SK-N-SH treated with all-trans-retinoic acid at 6 μM for 48 hours (cell line): ENCODE measurements around the gene APOL3.

Source experiments
- BACH2 ChIP-seq: fragments of 250-450 bp; sonication (Bioruptor Pico); IDR thresholded peaks from 2 replicates; pipeline ENCODE4 v1.9.0; 2021; ENCODE audit warnings: mild to moderate bottlenecking, borderline replicate concordance
- ISL1 ChIP-seq: fragments of 250-450 bp; sonication (Bioruptor Pico); IDR thresholded peaks from 2 replicates; pipeline ENCODE4 v2.1.2; 2022; ENCODE audit warnings: mild to moderate bottlenecking, moderate library complexity
- RARB ChIP-seq: fragments of 250-450 bp; sonication (Bioruptor Pico); IDR thresholded peaks from 2 replicates; pipeline ENCODE4 v1.8.0; 2021; ENCODE audit warnings: mild to moderate bottlenecking, moderate library complexity
- SNAI2 ChIP-seq: fragments of 250-450 bp; sonication (Bioruptor Pico); IDR thresholded peaks from 2 replicates; pipeline ENCODE4 v1.5.0; 2020; ENCODE audit warnings: mild to moderate bottlenecking, moderate library complexity
- TCF4 ChIP-seq: fragments of 250-450 bp; sonication (Bioruptor Pico); IDR thresholded peaks from 2 replicates; pipeline ENCODE4 v1.8.0; 2021; ENCODE audit warnings: mild to moderate bottlenecking, moderate library complexity, borderline replicate concordance
- ZC3H10 ChIP-seq: fragments of 250-450 bp; sonication (Bioruptor Pico); IDR thresholded peaks from 2 replicates; pipeline ENCODE4 v1.5.1; 2021; ENCODE audit warnings: mild to moderate bottlenecking, moderate library complexity
- ZFP3 ChIP-seq: fragments of 250-450 bp; sonication (Bioruptor Pico); IDR thresholded peaks from 2 replicates; pipeline ENCODE4 v1.5.0; 2020; ENCODE audit warnings: mild to moderate bottlenecking, moderate library complexity
- ZFP30 ChIP-seq: fragments of 450-650 bp; formaldehyde crosslinking; IDR thresholded peaks from 2 replicates; pipeline ENCODE4 v1.5.0; 2022; ENCODE audit warnings: mild to moderate bottlenecking, moderate library complexity

DNA sequence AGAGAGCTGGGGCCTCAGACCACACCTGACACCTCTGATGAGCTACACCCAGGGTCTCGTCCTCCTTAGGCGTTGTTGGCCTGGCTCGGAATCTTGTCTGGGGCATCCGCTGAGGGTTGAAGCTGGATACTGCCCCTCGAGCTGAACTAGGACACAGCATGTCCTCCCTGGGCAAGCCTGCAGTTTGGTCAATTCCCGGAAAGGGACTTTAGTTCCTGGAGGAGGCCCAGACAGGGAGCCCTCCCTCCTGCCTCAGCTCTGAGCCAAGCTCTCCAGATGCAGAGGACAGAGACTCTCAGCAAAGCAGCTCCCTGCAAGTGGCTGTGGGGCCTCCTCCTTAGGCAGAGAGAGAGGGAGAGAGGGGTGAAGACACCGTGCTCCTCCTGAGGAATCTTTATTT lies 4.9 kb downstream of the APOL3 start:
- TF ChIP-seq ISL1 (CRISPR knock-in tag) (no peak), ZFP30 (CRISPR knock-in tag) (no peak), ZFP3 (CRISPR knock-in tag) (no peak), TCF4 (CRISPR knock-in tag) (no peak), RARB (CRISPR knock-in tag) (no peak), ZC3H10 (CRISPR knock-in tag) (no peak), SNAI2 (CRISPR knock-in tag) (no peak), BACH2 (CRISPR knock-in tag) (no peak)
